ENCODE data around the gene KIF6. TPM values are rescaled to one million over a fixed set of nuclear protein-coding genes. Genes with fewer than 3 reads are reported as not detected.
"Not testable (repeated sequence)": the region's sequence is repeated elsewhere in the genome, so short reads cannot be mapped to it uniquely, and the experiment has no call there.

KIF6 gene
- total and polyA plus RNA-seq, 2 donors: 0.24 to 0.37 TPM

DNA sequence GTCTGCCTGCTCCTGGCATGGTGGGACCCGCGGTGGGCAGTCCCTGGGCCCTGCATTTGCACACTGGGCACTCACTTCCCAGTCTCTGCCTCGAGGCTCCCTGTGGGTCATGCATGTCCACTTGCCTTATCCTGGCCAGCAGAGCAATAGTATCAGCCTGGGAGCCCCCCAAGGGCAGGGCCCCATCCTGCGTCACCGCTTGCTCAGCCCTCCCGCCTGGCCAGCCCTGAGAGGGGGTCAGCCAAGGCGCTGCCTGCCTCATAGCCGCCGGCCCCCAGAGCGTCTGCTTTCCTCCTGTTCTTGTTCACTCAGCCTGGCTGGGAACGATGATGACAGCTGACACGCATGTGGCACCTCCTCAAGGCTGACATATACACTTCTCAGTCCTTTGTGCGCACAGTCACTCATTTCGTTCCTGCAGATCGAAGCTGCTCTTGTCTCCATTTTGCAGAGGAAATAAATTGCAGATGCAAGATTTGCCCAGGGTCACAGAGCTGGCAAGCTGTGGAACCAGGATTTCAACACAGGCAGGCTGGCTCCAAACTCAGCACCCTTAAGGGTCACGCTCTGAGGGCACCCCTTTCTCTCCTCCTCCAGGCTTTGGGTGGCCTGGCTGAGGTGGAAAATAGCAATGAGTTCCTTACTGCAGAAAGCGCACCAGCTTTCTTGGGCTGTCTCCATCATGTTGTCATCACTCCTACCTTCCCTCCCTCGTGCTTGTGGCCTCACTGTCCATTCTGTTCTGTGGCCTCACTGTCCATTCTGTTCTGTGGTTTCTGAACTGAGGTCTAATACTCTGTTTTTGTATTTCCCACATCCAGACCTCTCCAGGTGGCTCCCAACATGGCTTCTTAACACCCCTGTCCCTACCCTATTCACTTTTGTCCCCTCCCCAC, 428.2 kb downstream of the KIF6 start:
- H3K4me3 ChIP-seq (ENCODE audit: low read length in 2 of 2): no peak overlapping the region
- no peak overlapping the region for H3K27ac ChIP-seq (ENCODE audit: low read depth in 1 of 2, low read length in 1 of 2)
- H3K36me3 ChIP-seq (ENCODE audit: control insufficient read depth in 2 of 2, insufficient read depth in 2 of 2, low read length in 1 of 2): no peaks in the 10 kb centered on the region
- WGBS: 89% methylated on average over 18 of the region's 18 CpGs
- no peaks in the 10 kb centered on the region for H3K9me3 ChIP-seq (ENCODE audit: control insufficient read depth in 2 of 2, insufficient read depth in 1 of 2, low read length in 1 of 2)
- no peaks in the 10 kb centered on the region for H3K27me3 ChIP-seq (ENCODE audit: control insufficient read depth in 2 of 2, insufficient read depth in 1 of 2, low read length in 1 of 2)
- DNase-seq (ENCODE audit: low read depth in 6 of 9, low spot score in 9 of 9): no peak
- no peaks in the 10 kb centered on the region for H3K4me1 ChIP-seq (ENCODE audit: control insufficient read depth in 2 of 2, insufficient read depth in 2 of 2, low read length in 2 of 2)

GRCh38 chr6:39295611-39296011, 429.6 kb downstream of the KIF6 start:
- Histone ChIP-seq H3K4me1 (ENCODE audit: control insufficient read depth in 2 of 2, insufficient read depth in 2 of 2, low read length in 2 of 2) (no peaks in the 10 kb centered on the region), H3K4me3 (ENCODE audit: low read length in 2 of 2) (no peak overlapping the region), H3K27me3 (ENCODE audit: control insufficient read depth in 2 of 2, insufficient read depth in 1 of 2, low read length in 1 of 2) (no peaks in the 10 kb centered on the region), H3K27ac (ENCODE audit: low read depth in 1 of 2, low read length in 1 of 2) (no peak overlapping the region), H3K36me3 (ENCODE audit: control insufficient read depth in 2 of 2, insufficient read depth in 2 of 2, low read length in 1 of 2) (no peaks in the 10 kb centered on the region), H3K9me3 (ENCODE audit: control insufficient read depth in 2 of 2, insufficient read depth in 1 of 2, low read length in 1 of 2) (no peaks in the 10 kb centered on the region)
- 90% methylated on average over 5 of the region's 5 CpGs for WGBS
- no peak for DNase-seq (ENCODE audit: low read depth in 6 of 9, low spot score in 9 of 9)

GRCh38 chr6:39294899-39295298, 430.3 kb downstream of the KIF6 start:
- Histone ChIP-seq H3K36me3 (ENCODE audit: control insufficient read depth in 2 of 2, insufficient read depth in 2 of 2, low read length in 1 of 2) (no peaks in the 10 kb centered on the region), H3K4me1 (ENCODE audit: control insufficient read depth in 2 of 2, insufficient read depth in 2 of 2, low read length in 2 of 2) (no peaks in the 10 kb centered on the region), H3K27me3 (ENCODE audit: control insufficient read depth in 2 of 2, insufficient read depth in 1 of 2, low read length in 1 of 2) (no peaks in the 10 kb centered on the region), H3K27ac (ENCODE audit: low read depth in 1 of 2, low read length in 1 of 2) (no peak overlapping the region), H3K9me3 (ENCODE audit: control insufficient read depth in 2 of 2, insufficient read depth in 1 of 2, low read length in 1 of 2) (no peaks in the 10 kb centered on the region), H3K4me3 (ENCODE audit: low read length in 2 of 2) (no peak overlapping the region)
- 84% methylated on average over 1 of the region's 1 CpG for WGBS
- no peak for DNase-seq (ENCODE audit: low read depth in 6 of 9, low spot score in 9 of 9)

- H3K4me3 ChIP-seq (ENCODE audit: low read length in 2 of 2): no peak overlapping the region
- no peaks in the 10 kb centered on the region for H3K4me1 ChIP-seq (ENCODE audit: control insufficient read depth in 2 of 2, insufficient read depth in 2 of 2, low read length in 2 of 2)
- 83% methylated on average over 5 of the region's 5 CpGs for whole genome bisulfite sequencing
- DNase-seq (ENCODE audit: low read depth in 6 of 9, low spot score in 9 of 9): no peak
- no peaks in the 10 kb centered on the region for H3K9me3 ChIP-seq (ENCODE audit: control insufficient read depth in 2 of 2, insufficient read depth in 1 of 2, low read length in 1 of 2)
- no peaks in the 10 kb centered on the region for H3K36me3 ChIP-seq (ENCODE audit: control insufficient read depth in 2 of 2, insufficient read depth in 2 of 2, low read length in 1 of 2)
- H3K27me3 ChIP-seq (ENCODE audit: control insufficient read depth in 2 of 2, insufficient read depth in 1 of 2, low read length in 1 of 2): no peaks in the 10 kb centered on the region
- no peak overlapping the region for H3K27ac ChIP-seq (ENCODE audit: low read depth in 1 of 2, low read length in 1 of 2)
Observed at GRCh38 chr6:39294133-39294532, 431.1 kb downstream of the KIF6 start.

DNA sequence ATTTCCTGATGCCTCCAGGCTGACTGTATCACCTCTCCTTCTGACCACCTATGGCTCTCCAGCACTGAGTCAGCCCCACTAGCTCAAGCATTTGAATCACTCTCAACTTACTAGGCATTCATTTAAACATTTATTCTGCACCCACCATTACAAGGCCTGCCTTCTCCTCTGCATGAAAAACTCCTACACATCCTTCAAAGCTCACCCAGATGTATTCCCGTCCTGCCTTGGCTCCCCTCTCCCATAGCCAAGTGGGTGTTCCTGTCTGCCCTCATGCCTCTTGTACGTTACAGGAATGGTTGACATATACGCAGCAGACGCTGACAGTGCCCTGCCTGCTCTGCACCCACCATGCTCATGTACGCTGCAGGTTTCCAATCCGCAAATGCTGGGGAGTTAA, 432.6 kb downstream of the KIF6 start:
- H3K9me3 ChIP-seq (ENCODE audit: control insufficient read depth in 2 of 2, insufficient read depth in 1 of 2, low read length in 1 of 2): no peaks in the 10 kb centered on the region
- no peak for DNase-seq (ENCODE audit: low read depth in 6 of 9, low spot score in 9 of 9)
- no peaks in the 10 kb centered on the region for H3K27me3 ChIP-seq (ENCODE audit: control insufficient read depth in 2 of 2, insufficient read depth in 1 of 2, low read length in 1 of 2)
- no peaks in the 10 kb centered on the region for H3K36me3 ChIP-seq (ENCODE audit: control insufficient read depth in 2 of 2, insufficient read depth in 2 of 2, low read length in 1 of 2)
- WGBS: 96% methylated on average over 6 of the region's 6 CpGs
- H3K4me1 ChIP-seq (ENCODE audit: control insufficient read depth in 2 of 2, insufficient read depth in 2 of 2, low read length in 2 of 2): no peaks in the 10 kb centered on the region
- H3K27ac ChIP-seq (ENCODE audit: low read depth in 1 of 2, low read length in 1 of 2): no peak overlapping the region
- no peak overlapping the region for H3K4me3 ChIP-seq (ENCODE audit: low read length in 2 of 2)

DNA sequence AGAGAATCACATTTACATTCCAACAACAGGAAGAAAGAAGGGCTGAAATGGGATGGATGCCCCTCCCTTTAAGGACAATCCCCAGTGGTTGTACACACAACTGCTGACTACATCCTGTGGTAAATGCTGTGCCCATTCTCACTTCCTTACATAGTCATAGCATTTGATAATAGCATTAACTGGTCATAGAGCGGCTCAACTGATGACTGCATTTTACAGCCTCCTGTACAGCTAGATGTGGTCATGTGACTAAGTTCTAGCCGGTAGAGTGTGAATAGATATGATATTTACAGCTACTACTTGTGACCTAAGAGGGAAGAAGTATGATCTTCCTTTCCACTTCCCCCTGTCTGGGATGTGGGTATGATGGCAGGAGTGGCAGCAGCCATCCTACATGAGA, 435.7 kb downstream of the KIF6 start:
- Histone ChIP-seq H3K27me3 (ENCODE audit: control insufficient read depth in 2 of 2, insufficient read depth in 1 of 2, low read length in 1 of 2) (no peaks in the 10 kb centered on the region), H3K4me3 (ENCODE audit: low read length in 2 of 2) (no peak overlapping the region), H3K36me3 (ENCODE audit: control insufficient read depth in 2 of 2, insufficient read depth in 2 of 2, low read length in 1 of 2) (no peaks in the 10 kb centered on the region), H3K27ac (ENCODE audit: low read depth in 1 of 2, low read length in 1 of 2) (no peak overlapping the region), H3K4me1 (ENCODE audit: control insufficient read depth in 2 of 2, insufficient read depth in 2 of 2, low read length in 2 of 2) (no peaks in the 10 kb centered on the region), H3K9me3 (ENCODE audit: control insufficient read depth in 2 of 2, insufficient read depth in 1 of 2, low read length in 1 of 2) (no peaks in the 10 kb centered on the region)
- 95% methylated on average over 2 of the region's 2 CpGs for WGBS
- DNase-seq (ENCODE audit: low read depth in 6 of 9, low spot score in 9 of 9): no peak

- no peak for DNase-seq (ENCODE audit: low read depth in 6 of 9, low spot score in 9 of 9)
- WGBS: 96% methylated on average over 3 of the region's 3 CpGs
- H3K36me3 ChIP-seq (ENCODE audit: control insufficient read depth in 2 of 2, insufficient read depth in 2 of 2, low read length in 1 of 2): no peaks in the 10 kb centered on the region
- no peaks in the 10 kb centered on the region for H3K4me1 ChIP-seq (ENCODE audit: control insufficient read depth in 2 of 2, insufficient read depth in 2 of 2, low read length in 2 of 2)
- H3K27me3 ChIP-seq (ENCODE audit: control insufficient read depth in 2 of 2, insufficient read depth in 1 of 2, low read length in 1 of 2): no peaks in the 10 kb centered on the region
- H3K27ac ChIP-seq (ENCODE audit: low read depth in 1 of 2, low read length in 1 of 2): no peak overlapping the region
- H3K9me3 ChIP-seq (ENCODE audit: control insufficient read depth in 2 of 2, insufficient read depth in 1 of 2, low read length in 1 of 2): no peaks in the 10 kb centered on the region
- no peak overlapping the region for H3K4me3 ChIP-seq (ENCODE audit: low read length in 2 of 2)
Observed at GRCh38 chr6:39287601-39288000, 437.6 kb downstream of the KIF6 start.

- DNase-seq (ENCODE audit: low read depth in 6 of 9, low spot score in 9 of 9): not testable (repeated sequence)
- 82% methylated on average over 10 of the region's 10 CpGs for WGBS
Observed at GRCh38 chr6:39286596-39286995, 438.6 kb downstream of the KIF6 start.

DNA sequence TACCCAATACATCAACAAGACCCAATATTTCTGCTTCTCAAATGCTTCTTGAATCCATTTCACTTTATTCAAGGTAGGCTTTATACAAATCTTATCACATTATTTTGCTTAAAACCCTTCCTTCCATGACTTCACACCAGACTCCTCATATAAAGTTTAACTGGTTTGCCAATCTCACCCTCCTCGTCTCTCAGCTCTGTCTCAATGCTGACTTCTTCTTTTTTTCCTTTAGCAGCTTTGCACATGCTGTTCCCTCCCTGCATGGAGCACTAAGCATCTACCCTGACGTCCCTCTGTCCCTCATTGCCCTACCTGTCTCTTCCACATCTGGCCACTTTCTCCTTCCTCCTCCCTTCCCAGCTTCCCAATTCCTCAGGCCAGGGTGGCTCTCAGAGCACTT, 442.4 kb downstream of the KIF6 start:
- Histone ChIP-seq H3K27me3 (ENCODE audit: control insufficient read depth in 2 of 2, insufficient read depth in 1 of 2, low read length in 1 of 2) (peaks cover 0 to 3% of the 10 kb centered on the region in 2 donors), H3K4me3 (ENCODE audit: low read length in 2 of 2) (no peak overlapping the region), H3K9me3 (ENCODE audit: control insufficient read depth in 2 of 2, insufficient read depth in 1 of 2, low read length in 1 of 2) (no peaks in the 10 kb centered on the region), H3K27ac (ENCODE audit: low read depth in 1 of 2, low read length in 1 of 2) (no peak overlapping the region), H3K36me3 (ENCODE audit: control insufficient read depth in 2 of 2, insufficient read depth in 2 of 2, low read length in 1 of 2) (no peaks in the 10 kb centered on the region), H3K4me1 (ENCODE audit: control insufficient read depth in 2 of 2, insufficient read depth in 2 of 2, low read length in 2 of 2) (peaks cover 0 to 8% of the 10 kb centered on the region in 2 donors)
- 66% methylated on average over 2 of the region's 2 CpGs for WGBS
- DNase-seq (ENCODE audit: low read depth in 6 of 9, low spot score in 9 of 9): no peak

More at GRCh38 chr6:39286596-39286995, 438.6 kb downstream of the KIF6 start:
- H3K27me3 ChIP-seq (ENCODE audit: control insufficient read depth in 2 of 2, insufficient read depth in 1 of 2, low read length in 1 of 2); H3K4me1 ChIP-seq (ENCODE audit: control insufficient read depth in 2 of 2, insufficient read depth in 2 of 2, low read length in 2 of 2); H3K9me3 ChIP-seq (ENCODE audit: control insufficient read depth in 2 of 2, insufficient read depth in 1 of 2, low read length in 1 of 2); H3K4me3 ChIP-seq (ENCODE audit: low read length in 2 of 2); H3K27ac ChIP-seq (ENCODE audit: low read depth in 1 of 2, low read length in 1 of 2); H3K36me3 ChIP-seq (ENCODE audit: control insufficient read depth in 2 of 2, insufficient read depth in 2 of 2, low read length in 1 of 2): not testable (repeated sequence)
